DND-41 (cell line): ENCODE results near the gene RIC8A.

Source experiments
- ATAC-seq: fragments of 200-7000 bp; cut with Tn5 transposase; 3 replicates; pipeline ENCODE4 v1.9.1; 2021; ENCODE audit warnings: low read depth; ENCODE audit not compliant: insufficient read depth
- DNase-seq: peaks from one replicate; pipeline ENCODE4 v3.0.0-alpha.2; 2020
- H2AFZ ChIP-seq: 2 replicates; pipeline ENCODE4 v1.6.0; 2012; ENCODE audit warnings: low read depth, low read length
- H3K27ac ChIP-seq: 2 replicates; pipeline ENCODE4 v1.5.1; 2012; ENCODE audit warnings: low read length, inconsistent platforms
- H3K27me3 ChIP-seq: fragments of 200-600 bp; sonication (generic); 2 replicates; pipeline ENCODE4 v1.6.0; 2012; ENCODE audit warnings: low read length, mild to moderate bottlenecking, inconsistent platforms; ENCODE audit not compliant: insufficient read depth, poor library complexity
- H3K36me3 ChIP-seq: 2 replicates; pipeline ENCODE4 v1.5.1; 2012; ENCODE audit warnings: low read length, inconsistent platforms; ENCODE audit not compliant: insufficient read depth
- H3K4me1 ChIP-seq: 2 replicates; pipeline ENCODE4 v1.5.1; 2012; ENCODE audit warnings: mild to moderate bottlenecking, low read length; ENCODE audit not compliant: insufficient read depth
- H3K4me2 ChIP-seq: 2 replicates; pipeline ENCODE4 v1.6.0; 2012; ENCODE audit warnings: mild to moderate bottlenecking, moderate library complexity, low read length, inconsistent platforms; ENCODE audit not compliant: insufficient read depth
- H3K4me3 ChIP-seq, 2 experiments: fragments of 200-600 bp in 1 of 2; shearing (Covaris generic) in 1 of 2; 2 replicates each; pipeline ENCODE4 v1.5.1; 2012 to 2016; ENCODE audit warnings: inconsistent platforms in 2 of 2, low read length in 2 of 2, mild to moderate bottlenecking in 2 of 2, low read depth in 1 of 2, moderate library complexity in 1 of 2
- H3K79me2 ChIP-seq: 2 replicates; pipeline ENCODE4 v1.6.0; 2012; ENCODE audit warnings: low read length, inconsistent platforms; ENCODE audit not compliant: insufficient read depth
- H3K9ac ChIP-seq: 2 replicates; pipeline ENCODE4 v1.6.0; 2012; ENCODE audit warnings: low read depth, mild to moderate bottlenecking, inconsistent platforms, low read length, moderate library complexity
- H3K9me3 ChIP-seq: 2 replicates; pipeline ENCODE4 v1.5.1; 2012; ENCODE audit warnings: low read length, moderate library complexity, mild to moderate bottlenecking, inconsistent platforms; ENCODE audit not compliant: insufficient read depth, severe bottlenecking
- H4K20me1 ChIP-seq: 2 replicates; pipeline ENCODE4 v1.6.0; 2012; ENCODE audit warnings: low read length; ENCODE audit not compliant: insufficient read depth
- EZH2 ChIP-seq: IDR thresholded peaks from 3 replicates; pipeline ENCODE4 v1.6.1; 2012; ENCODE audit warnings: borderline replicate concordance, low read depth, mild to moderate bottlenecking, moderate library complexity, low read length, inconsistent platforms; ENCODE audit not compliant: severe bottlenecking
- TF ChIP-seq, protein P1 (sequence below): IDR thresholded peaks from 2 replicates; pipeline ENCODE4 v1.5.1; 2012; ENCODE audit warnings: borderline replicate concordance, low read length, moderate library complexity, mild to moderate bottlenecking; ENCODE audit not compliant: poor library complexity, severe bottlenecking; ENCODE audit errors: extremely low read depth

RIC8A gene

DNA sequence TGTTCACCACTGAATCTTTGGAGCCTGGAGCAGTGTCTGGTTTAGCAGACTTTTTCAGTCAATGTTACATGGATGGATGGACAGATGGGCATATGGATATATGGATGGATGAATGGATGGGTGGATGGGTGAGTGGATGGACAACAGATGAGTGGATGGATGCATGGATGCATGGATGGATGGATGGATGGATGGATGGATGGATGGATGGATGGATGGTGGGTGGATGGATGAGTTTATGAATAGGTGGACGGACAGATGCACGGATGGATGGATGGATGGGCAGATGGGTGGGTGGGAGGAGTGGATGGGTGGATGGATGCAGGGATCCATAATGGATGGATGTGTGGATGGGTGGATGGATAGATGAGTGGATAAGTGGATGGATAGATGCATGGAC, 48.3 kb downstream of the RIC8A start:
- no peak overlapping the region for H2AFZ ChIP-seq
- H3K9ac ChIP-seq, result no peak overlapping the region
- H4K20me1 ChIP-seq, result peaks cover 5% of the 10 kb centered on the region; the same call in 1 of the 2 replicates
- ATAC-seq (no peak), DNase-seq (no peak)
- H3K79me2 ChIP-seq, result no peaks in the 10 kb centered on the region
- no peak overlapping the region for H3K4me3 ChIP-seq
- no peak overlapping the region for H3K27ac ChIP-seq
- no peaks in the 10 kb centered on the region for H3K9me3 ChIP-seq
- no peaks in the 10 kb centered on the region for H3K27me3 ChIP-seq
- no peaks in the 10 kb centered on the region for H3K4me1 ChIP-seq
- H3K36me3 ChIP-seq, result peaks cover 32% of the 10 kb centered on the region
- H3K4me2 ChIP-seq, result no peak overlapping the region
- no peak for TF ChIP-seq EZH2
- TF ChIP-seq, protein P1, sequence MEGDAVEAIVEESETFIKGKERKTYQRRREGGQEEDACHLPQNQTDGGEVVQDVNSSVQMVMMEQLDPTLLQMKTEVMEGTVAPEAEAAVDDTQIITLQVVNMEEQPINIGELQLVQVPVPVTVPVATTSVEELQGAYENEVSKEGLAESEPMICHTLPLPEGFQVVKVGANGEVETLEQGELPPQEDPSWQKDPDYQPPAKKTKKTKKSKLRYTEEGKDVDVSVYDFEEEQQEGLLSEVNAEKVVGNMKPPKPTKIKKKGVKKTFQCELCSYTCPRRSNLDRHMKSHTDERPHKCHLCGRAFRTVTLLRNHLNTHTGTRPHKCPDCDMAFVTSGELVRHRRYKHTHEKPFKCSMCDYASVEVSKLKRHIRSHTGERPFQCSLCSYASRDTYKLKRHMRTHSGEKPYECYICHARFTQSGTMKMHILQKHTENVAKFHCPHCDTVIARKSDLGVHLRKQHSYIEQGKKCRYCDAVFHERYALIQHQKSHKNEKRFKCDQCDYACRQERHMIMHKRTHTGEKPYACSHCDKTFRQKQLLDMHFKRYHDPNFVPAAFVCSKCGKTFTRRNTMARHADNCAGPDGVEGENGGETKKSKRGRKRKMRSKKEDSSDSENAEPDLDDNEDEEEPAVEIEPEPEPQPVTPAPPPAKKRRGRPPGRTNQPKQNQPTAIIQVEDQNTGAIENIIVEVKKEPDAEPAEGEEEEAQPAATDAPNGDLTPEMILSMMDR, result no peak

DNA sequence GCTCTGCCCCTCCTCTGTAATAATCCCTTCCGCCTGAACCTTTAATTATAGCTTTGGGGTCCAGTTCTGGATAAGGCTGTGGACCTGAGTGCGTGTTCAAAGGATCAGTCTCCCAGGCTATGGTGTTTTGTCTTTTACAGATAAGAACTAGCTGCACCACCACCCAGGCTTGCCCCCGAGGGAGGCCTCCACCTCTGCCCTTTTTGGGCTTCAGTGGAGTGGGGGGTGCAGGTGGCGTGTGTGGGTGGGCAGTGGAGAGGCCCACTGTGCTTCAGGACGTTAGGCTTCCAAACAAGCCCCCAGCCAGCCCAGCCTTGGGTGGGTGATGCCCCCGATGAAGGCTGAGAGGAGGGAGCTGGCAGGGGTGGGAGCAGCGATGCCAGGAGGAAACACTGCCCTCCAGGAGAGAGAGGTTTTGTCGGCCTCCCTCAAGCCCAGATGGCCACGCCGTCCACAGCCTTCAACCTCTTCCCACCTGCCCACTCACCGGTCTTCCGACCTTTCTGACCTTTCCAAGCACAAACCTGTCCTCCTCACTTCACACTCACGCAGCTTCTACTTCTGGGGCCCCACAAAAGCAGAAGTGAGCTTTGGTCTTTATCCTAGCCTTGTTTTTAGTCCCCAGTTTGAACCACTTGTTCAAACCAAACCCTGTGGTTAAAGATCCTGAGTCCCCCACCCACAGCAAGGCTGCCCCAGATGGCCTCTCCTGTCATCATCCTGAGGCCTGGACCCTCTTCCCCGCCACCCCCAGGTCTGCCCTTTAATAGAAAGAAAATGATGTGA, 49.6 kb downstream of the RIC8A start:
- no peaks in the 10 kb centered on the region for H3K27me3 ChIP-seq
- no peaks in the 10 kb centered on the region for H3K79me2 ChIP-seq
- no peak for ATAC-seq
- no peak overlapping the region for H2AFZ ChIP-seq
- no peak overlapping the region for H3K27ac ChIP-seq
- H3K4me2 ChIP-seq, result no peak overlapping the region
- no peak overlapping the region for H3K4me3 ChIP-seq
- H3K4me1 ChIP-seq, result no peaks in the 10 kb centered on the region
- DNase-seq, result no peak
- TF ChIP-seq, protein P1, result no peak
- no peak for TF ChIP-seq EZH2
- no peaks in the 10 kb centered on the region for H3K9me3 ChIP-seq
- no peak overlapping the region for H3K9ac ChIP-seq
- H3K36me3 ChIP-seq, result peaks cover 19% of the 10 kb centered on the region
- H4K20me1 ChIP-seq, result no peaks in the 10 kb centered on the region

DNA sequence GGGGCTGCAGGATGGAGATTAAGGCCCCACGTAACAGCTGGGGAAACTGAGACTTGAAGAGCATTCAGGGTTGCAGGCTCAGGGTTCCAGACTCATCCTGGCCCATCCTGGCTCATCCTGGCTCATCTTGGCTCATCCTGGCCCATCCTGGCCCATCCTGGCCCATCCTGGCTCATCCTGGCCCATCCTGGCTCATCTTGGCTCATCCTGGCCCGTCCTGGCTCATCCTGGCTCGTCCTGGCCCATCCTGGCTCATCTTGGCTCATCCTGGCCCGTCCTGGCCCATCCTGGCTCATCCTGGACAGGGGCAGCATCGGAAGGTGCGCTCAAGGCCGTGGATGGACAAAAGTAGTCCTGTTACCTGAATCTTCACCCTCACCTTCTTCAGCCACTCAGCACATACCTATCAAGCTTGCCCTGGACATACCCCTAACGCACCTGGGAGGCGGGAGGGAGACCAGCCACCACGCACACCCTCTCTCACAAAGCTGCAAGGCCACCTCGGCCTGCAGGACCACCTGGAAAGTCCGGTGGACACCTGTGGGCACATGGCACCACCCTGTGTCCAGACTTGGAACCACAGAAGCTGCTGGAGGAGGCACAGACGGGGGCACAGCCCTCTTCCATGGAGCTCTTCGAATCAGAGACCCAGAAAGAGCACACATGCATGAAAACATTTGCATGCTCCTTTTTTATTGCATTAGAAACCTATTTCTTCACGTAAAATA, 50.4 kb downstream of the RIC8A start:
- no peak overlapping the region for H2AFZ ChIP-seq
- ATAC-seq (peak; percentile 42; the same call in 1 of the 3 replicates), DNase-seq (no peak)
- H3K36me3 ChIP-seq, result peaks cover 11% of the 10 kb centered on the region
- H3K27ac ChIP-seq, result no peak overlapping the region
- TF ChIP-seq, protein P1, result peak; percentile 42
- no peak for TF ChIP-seq EZH2
- no peaks in the 10 kb centered on the region for H3K9me3 ChIP-seq
- no peak overlapping the region for H3K9ac ChIP-seq
- H3K4me1 ChIP-seq, result no peaks in the 10 kb centered on the region
- H3K27me3 ChIP-seq, result no peaks in the 10 kb centered on the region
- no peak overlapping the region for H3K4me3 ChIP-seq
- no peaks in the 10 kb centered on the region for H4K20me1 ChIP-seq
- H3K4me2 ChIP-seq, result no peak overlapping the region
- H3K79me2 ChIP-seq, result no peaks in the 10 kb centered on the region
